HG02938 (cell line): Measurements from ENCODE around the gene POTEB.
"Not testable (repeated sequence)": the region's sequence is repeated elsewhere in the genome, so short reads cannot be mapped to it uniquely, and the experiment has no call there.

ENCODE experiments used
- ATAC-seq: cut with Tn5 transposase; IDR thresholded peaks from one replicate; pipeline ENCODE4 v1.9.1; 2021; ENCODE audit warnings: mild to moderate bottlenecking, moderate library complexity; ENCODE audit not compliant: unreplicated experiment

The POTEB gene

DNA sequence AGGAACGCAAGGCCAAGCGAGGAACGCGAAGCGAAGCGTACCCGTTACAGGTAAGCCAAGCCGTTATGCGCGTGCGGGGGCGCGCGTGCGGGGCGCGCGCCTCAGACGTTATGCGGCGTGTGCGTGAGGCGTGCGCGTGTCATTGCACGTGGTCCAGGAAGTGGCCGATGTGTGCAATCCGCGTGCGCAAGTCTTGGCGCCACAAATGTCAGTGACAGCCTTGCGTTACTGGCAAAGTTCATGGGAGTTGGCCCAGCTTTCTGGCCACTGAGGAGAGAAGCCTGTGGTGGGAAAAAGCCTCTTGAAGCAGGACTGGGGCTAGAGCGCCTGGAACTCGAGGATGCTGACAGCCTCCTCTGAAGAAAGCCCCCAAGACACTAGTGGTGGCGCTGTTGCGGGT, at the start of gene POTEB:
Gene POTEB (minus strand): TSS at position 101 of the 400 bp plus-strand sequence. CDS start 489 bp downstream, outside the sequence.
- ATAC-seq: not testable (repeated sequence)

DNA sequence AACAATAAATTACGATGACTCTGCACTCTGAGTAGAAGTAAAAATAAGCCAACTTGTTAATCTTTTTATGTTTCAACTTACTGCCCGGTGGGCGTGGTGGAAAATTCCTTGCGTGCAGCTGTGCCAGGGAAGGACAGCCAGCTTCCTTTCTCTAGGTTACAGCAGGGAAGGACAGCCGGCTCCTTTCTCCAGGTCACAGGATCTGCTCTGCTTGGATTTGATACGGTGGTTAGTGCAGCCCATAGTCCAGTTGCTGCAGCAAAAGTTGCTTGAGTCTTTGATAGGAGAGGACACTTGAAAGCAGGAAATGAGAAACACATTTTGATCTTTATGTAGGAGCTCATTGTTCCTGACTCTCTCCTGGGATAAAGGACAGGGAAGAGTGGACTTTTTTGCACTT, 13.4 kb upstream of the POTEB start:
- not testable (repeated sequence) for ATAC-seq

GRCh38 chr15:21889542-21889941, 12.0 kb upstream of the POTEB start:
- not testable (repeated sequence) for ATAC-seq

- not testable (repeated sequence) for ATAC-seq
These were observed 38.7 kb downstream of the POTEB start for GRCh38 chr15:21838831-21839230.
